HG02763 (cell line): ENCODE results near the gene ZSCAN5B.
"Not testable (repeated sequence)": the region's sequence is repeated elsewhere in the genome, so short reads cannot be mapped to it uniquely, and the experiment has no call there.

Source experiments
- ATAC-seq: cut with Tn5 transposase; IDR thresholded peaks from one replicate; pipeline ENCODE4 v1.9.1; 2021; ENCODE audit warnings: mild to moderate bottlenecking, moderate library complexity; ENCODE audit not compliant: unreplicated experiment

ZSCAN5B gene

DNA sequence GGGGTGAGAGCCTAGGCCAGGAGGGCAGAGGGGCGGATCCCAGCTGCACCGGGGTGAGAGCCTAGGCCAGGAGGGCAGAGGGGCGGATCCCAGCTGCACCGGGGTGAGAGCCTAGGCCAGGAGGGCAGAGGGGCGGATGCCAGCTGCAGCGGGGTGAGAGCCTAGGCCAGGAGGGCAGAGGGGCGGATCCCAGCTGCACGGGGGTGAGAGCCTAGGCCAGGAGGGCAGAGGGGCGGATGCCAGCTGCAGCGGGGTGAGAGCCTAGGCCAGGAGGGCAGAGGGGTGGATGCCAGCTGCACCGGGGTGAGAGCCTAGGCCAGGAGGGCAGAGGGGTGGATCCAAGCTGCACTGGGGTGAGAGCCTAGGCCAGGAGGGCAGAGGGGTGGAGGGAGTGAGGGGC lies 21.3 kb downstream of the ZSCAN5B start:
- not testable (repeated sequence) for ATAC-seq

DNA sequence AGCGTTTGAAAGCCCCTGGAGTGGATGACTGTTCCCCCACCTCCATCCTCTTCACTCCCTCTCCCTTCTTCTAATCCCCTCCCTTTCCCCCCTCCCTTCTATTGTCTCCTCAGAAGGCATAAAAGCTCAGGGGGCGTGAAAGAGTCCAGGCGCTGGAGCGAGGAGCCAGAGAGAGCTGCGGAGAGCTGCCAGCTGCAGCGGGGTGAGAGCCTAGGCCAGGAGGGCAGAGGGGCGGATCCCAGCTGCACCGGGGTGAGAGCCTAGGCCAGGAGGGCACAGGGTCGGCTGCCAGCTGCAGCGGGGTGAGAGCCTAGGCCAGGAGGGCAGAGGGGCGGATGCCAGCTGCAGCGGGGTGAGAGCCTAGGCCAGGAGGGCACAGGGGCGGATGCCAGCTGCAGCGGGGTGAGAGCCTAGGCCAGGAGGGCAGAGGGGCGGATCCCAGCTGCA lies 21.7 kb downstream of the ZSCAN5B start, which contains the start of gene GALP:
GALP (plus strand) TSS at position 148 of the 447 bp plus-strand sequence. CDS start 1,101 bp downstream, outside the sequence.
- not testable (repeated sequence) for ATAC-seq

DNA sequence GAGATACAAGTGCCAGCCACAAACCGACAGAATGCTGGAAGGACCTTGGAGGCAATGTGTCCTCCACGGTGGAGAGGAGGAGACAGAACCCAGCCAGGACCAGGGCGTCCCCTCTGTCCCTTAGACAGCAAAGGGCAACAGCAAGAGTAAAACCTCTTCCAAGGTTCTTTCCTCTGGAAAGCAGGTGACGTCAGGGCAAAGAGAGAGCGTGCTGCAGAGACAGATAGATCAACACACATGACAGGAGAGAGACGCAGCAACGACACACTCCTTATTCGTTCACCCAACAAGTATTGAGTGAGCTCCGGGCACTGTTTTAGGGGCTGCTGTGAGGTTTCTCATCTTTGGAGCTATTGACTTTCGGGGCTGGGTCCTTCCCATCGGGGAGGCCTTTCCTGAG lies 23.0 kb downstream of the ZSCAN5B start:
- ATAC-seq = no peak

DNA sequence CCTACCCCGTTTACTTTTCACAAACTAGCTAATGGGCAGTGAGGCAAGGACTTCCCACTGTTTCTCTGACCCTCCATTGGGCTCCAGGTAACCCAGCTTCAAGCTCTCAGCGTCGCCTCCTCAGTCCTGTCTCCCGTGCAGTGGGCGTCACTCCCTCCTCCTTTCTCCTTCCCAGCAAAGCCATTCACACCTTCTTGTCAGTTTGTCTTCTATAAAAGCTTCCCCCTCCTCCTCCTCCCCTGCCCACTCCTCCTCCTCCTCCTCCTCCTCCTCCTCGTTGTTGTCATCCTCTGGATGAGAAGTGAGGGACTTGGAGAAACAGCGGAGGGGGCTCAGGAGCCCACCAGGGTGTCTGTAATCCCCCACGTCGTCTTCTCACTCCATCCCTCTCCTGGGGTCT lies 23.5 kb downstream of the ZSCAN5B start:
- ATAC-seq = no peak

DNA sequence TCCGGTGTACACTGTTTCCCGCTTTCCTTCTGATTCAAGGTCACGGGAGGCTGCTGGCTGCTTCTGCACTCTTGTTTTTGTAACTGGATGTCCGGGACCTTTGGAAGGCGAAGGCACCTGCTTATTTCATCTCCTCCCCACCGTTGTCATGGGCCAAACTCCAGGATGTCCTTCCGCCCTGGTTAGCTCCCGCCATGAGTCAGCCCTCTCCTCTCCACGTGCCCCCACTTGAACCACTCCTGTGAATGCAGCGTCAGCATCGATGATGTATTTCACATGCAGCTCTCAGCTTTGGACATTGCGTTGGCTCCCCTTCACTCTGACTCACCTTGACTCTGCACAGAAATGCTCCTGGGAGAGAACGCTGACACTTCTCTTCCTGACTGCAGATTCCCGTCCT lies 27.3 kb downstream of the ZSCAN5B start:
- no peak for ATAC-seq

DNA sequence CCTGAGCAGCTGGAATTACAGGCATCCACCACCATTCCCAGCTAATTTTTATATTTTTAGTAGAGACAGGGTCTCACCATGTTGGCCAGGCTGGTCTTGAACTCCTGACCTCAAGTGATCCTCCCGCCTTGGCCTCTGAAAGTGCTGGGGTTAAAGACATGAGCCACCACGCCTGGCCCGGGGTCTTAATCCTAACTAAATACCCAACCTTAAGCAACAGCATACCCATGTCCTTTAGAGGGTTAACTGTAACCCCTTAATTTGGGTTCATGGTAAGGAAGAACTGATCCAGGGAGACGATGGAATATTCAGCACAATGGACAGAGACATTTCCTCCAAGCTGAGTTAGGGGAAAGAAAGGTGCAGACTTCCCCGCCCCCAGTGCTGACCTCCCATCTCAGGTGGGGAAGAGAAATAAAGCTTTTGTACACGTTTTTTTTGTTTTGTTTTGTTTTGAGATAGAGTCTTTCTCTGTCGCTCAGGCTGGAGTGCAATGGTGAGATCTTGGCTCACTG lies 30.5 kb downstream of the ZSCAN5B start:
- ATAC-seq = no peak

DNA sequence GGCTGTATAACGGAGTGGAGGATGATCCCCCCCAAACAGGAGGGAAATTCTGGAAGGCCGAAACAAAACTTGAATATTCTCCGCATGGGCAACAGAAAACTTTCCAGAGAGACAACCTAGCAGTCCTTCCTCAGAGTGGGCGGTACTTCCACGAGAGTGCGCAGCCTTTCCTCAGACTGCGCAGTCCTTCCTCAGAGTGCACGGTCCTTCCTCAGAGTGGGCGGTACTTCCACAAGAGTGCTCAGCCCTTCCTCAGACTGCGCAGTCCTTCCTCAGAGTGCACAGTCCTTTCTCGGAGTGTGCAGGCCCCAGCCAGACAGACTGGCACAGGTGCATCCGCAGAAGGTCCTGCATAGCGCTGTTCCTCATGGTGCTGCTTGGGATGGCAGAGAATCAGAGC lies 34.5 kb downstream of the ZSCAN5B start:
- ATAC-seq = no peak

DNA sequence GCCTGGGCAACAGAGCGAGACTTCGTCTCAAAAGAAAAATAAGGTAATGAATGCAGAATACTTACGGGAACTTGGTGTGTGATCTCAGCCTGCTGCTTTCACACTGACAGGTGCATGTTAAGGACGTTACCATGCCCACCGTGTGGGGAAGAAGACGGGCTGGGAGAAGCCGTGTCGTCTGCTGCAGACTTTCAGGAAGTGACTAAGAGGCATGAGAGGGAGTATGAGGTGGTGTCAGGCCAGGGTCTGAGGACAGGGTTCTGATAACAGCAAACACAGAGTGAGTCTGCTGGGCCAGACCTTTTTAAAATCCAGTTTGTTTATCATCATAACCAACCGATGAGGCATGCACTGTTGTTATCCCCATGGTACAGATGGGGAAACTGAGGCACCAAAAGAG lies 35.3 kb downstream of the ZSCAN5B start:
- ATAC-seq = no peak

DNA sequence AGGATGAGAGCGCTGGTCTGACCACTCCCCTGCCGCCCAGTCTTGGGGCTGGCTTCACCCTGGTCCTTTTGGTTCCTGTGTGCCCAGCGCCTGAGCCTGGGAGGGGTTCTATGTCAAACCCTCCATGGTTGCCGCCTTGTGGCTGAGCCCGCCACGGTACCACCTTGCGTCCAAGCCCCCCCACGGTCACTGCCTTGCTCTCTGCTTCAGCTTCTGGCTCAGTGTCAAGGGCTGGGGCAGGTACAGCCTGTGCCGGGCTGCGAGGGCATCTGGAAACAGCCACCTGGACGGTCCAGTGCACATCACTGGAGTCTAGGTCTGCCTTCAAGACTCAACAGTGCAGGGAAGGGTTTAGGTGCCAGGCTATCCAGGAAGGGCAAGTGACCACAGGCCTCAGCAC lies 36.0 kb downstream of the ZSCAN5B start:
- ATAC-seq = no peak

DNA sequence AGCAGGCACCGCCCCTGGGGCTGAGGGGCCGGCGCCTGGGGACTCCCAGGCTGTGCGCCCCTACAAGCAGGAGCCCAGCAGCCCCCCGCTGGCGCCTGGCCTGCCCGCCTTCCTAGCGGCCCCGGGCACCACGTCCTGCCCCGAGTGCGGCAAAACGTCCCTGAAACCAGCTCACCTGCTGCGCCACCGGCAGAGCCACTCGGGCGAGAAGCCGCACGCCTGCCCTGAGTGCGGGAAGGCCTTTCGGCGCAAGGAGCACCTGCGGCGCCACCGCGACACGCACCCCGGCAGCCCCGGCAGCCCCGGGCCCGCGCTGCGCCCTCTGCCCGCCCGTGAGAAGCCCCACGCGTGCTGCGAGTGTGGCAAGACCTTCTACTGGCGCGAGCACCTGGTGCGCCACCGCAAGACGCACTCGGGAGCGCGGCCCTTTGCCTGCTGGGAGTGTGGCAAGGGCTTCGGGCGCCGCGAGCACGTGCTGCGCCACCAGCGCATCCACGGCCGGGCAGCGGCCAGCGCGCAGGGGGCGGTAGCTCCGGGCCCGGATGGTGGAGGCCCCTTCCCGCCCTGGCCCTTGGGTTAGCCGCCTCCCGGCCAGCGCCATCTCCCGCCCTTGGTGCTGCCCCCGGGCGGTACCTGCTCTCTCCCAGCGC lies 37.8 kb downstream of the ZSCAN5B start:
- ATAC-seq = no peak

DNA sequence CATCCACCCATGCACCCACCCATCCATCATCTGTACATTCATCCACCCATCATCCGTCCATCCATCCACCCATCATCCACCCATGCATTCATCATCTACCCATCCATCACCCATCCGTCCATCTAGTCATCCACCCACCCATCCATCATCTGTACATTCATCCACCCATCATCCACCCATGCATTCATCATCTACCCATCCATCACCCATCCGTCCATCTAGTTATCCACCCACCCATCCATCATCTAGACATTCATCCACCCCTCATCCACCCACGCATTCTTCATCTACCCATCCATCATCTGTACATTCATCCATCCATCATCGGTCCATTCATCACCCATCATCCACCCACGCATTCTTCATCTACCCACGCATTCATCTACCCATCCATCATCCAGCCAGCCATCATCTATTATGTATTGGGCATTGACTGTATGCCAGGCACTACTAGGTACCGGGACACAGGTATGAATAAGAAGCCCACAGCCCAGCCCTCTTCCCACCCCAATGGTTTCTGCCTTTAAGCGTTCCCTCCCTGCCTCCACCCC lies 38.5 kb downstream of the ZSCAN5B start:
- no peak for ATAC-seq

DNA sequence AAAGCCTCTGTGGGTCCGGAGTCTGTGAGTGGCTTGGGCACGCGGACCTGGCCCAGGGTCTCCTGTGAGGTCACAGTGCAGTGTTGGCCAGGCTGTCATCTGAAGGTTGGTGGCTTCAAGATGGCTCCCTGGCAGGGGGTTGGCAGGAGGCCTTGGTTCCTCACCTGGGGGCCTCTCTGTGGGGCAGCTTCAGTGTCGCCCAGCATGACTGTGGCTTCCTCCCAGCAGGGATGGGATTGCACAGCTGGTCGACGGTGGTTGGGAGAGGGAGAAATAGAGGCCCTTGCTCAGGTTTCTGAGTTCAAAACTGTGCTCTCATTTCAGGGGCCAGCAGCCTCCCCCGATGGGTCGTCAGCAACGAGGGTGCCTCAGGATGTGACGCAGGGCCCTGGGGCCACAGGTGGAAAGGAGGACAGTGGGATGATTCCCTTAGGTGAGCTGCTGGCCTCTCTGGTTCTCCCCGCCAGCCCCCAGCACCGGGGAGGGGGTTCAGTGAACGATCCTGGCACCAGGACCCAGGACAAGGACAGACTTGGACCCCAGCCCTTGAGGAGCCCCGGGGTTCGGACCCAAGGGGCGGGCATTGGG lies 39.3 kb downstream of the ZSCAN5B start:
- no peak for ATAC-seq

DNA sequence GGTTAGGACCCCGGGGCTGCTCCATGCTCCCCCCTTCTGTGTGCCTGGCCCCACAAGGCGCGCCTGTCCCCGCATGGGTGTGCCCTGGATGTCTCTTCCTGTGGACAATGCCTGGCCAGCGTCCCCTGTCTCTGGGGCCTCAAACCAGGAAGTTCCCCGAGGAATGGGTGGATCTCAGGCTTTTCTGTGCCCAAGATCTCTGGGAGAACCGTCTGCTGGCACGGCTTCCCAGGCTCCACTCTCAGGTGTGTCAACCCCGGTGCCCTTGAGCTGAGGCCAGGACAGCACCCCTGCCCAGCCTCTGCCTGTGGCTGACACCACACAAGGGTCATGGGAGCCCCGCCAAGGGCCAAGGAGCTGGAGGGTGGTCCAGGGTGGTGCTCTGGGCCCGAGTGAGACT lies 40.8 kb downstream of the ZSCAN5B start:
- no peak for ATAC-seq

DNA sequence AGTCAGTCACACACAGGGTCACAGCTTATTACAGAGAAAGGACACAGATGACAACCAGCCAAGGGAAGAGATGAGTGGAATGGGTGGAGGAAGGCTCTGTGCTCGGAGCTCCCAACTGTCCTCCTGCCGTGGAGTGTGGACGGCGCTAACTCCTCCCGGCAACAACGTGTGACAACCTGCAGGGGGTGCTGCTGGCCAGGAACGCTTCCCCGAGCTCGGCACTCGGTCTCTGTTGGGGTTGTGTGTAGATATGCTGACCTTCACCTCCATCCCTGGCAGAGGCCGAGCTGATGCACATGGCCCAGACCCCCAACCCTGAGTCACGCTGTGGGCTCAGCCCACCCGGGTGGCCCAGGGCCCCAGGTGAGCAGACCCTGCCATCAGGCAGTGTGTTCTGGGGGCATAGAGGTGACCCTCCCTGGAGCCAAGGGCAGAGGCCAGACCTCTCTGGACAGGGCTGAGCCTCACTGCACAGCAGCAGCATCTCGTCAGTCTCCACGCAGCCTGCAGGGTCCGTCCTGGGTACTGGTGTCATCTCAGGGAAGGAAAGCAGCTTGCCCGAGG lies 42.4 kb downstream of the ZSCAN5B start:
- no peak for ATAC-seq

DNA sequence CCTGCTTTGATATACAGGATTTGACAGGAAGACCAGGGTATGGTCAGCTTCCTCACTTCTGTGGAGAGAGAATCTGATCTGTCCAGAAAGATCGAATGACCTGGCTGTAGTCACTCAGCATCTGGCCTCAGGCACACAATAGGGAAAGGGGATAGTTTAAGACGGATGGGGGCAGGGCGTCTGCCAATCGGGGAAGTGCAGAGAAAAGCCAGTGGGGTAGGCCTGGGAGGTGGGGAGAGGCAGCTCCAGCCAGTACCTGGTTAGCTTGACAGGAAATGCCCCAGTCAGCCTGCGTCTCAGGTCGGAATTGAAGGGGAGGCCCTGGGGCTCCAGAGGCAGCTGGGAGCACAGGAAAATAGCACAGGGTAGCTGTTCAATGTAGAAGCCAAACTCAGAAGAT lies 44.1 kb downstream of the ZSCAN5B start:
- no peak for ATAC-seq

DNA sequence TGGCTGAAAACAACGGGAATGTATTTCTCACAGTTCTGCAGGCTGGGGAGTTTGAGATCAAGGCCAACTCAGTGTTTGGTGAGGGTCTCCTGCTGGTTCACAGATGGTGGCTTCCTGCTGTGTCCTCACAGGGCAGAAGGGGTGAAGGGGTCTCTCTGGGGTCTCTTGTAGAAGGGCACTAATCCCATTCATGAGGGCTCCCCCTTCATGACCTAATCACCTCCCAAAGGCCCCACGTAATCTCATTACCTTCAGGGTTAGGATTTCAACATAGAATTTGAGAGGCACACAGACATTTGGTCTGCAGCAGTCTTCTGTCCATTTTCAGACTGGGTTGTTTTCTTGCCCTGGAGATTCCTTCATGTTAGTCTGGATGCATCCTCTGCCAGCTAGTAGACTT lies 44.9 kb downstream of the ZSCAN5B start:
- ATAC-seq = no peak

DNA sequence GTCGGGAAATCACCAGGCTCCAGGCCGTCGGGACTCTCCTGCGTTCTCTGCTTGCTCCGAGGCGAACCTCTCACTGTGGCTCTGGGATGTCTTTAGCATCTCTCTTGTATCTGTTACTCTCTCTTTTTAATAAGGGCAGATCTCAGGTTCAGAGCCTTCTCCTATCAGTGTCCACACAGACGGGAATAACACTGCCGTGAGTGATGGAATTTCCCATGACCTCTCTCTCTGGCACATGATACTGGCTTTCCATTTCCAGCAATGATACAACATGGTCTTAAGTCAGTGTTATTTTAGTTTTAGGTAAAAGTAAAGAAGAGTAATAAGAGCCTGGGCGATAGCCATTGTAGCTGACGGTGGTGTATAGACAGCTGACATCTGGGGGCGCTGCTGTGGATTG lies 47.2 kb downstream of the ZSCAN5B start:
- ATAC-seq = no peak

DNA sequence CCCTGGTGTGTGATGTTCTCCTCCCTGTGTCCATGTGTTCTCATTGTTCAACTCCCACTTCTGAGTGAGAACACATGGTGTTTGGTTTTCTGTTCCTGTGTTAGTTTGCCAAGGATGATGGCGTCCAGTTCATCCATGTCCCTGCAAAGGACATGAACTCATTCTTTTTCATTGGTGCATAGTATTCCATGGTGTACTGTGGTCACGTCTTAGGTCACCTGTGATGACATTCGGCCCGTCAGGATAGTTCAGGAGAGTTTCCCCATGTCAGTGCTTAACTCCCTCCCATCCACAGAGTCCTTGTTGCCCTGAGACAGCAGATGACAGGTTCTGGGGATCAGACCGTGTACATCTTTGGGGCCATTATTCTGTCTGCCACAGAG lies 47.9 kb downstream of the ZSCAN5B start:
- ATAC-seq = no peak

DNA sequence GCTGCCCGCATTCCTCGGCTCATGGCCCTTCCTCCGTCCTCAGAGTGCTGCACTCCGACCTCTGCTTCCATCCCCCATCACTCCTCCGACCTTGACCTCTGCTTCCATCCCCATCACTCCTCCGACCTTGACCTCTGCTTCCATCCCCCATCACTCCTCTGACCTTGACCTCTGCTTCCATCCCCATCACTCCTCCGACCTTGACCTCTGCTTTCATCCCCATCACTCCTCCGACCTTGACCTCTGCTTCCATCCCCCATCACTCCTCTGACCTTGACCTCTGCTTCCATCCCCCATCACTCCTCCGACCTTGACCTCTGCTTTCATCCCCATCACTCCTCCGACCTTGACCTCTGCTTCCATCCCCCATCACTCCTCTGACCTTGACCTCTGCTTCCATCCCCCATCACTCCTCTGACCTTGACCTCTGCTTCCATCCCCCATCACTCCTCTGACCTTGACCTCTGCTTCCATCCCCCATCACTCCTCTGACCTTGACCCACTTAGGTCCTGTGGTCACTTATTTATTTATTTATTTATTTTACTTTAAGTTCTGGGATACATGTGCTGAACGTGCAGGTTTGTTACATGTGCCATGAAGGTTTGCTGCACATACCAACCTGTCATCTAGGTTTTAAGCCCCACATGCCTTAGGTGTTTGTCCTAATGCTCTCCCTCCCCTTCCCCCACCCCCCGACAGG lies 48.5 kb downstream of the ZSCAN5B start:
- ATAC-seq = not testable (repeated sequence)

DNA sequence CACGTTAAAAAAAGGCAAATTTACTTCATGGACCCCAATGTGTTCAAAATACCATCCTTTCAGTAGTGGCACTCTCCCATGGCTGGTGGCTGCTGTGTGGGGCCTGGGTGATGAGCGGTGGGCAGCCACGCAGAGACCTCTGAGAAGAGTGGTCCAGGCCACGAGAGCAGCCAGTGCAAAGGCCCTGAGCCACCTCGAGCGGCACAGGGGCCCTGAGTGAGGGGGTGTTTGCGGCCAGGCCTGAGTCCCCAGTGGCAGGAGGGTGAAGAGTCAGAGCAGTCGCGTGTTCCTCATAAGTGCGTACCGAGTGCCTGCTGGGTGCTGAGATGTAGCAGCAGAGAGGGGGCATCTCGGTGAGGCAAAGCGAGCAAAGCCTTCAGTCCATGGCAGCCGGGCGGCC lies 49.5 kb downstream of the ZSCAN5B start:
- ATAC-seq = no peak

DNA sequence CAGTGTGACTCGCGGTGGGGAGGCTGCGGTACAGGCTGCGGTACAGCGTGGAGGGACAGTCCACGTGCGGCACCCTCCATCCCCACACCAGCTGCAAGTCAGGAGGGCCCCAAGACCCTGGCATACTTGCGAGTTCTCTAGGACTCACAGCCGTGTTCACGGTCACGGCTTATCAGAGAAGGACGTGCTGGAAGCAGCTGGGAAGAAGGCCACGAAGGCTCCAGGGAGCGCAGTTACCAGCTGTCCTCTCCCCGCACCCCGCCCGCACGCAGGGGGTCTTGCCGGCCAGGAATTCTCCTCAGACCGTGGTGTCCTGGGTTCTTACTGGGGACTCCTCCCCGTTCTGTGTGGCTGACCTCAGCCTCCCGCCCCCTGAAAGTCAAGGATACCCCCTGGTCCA lies 50.3 kb downstream of the ZSCAN5B start:
- ATAC-seq = no peak
